OCI-LY7 (cell line): ENCODE data around the gene MYO18B.

Experiments
- EZH2phosphoT487 ChIP-seq: fragments of 200-600 bp; sonication (generic); IDR thresholded peaks from 2 replicates; pipeline ENCODE4 v1.6.1; 2018; ENCODE audit warnings: low read depth, borderline replicate concordance, mild to moderate bottlenecking, mixed run types, antibody characterized with exemption, low read length, moderate library complexity, mixed read lengths
- TF ChIP-seq, protein P1 (sequence below): fragments of 200-600 bp; sonication (generic); conservative IDR thresholded peaks from 2 replicates; pipeline ENCODE4 v1.5.1; 2014; ENCODE audit warnings: mild to moderate bottlenecking, antibody characterized with exemption, low read length, moderate library complexity, mixed read lengths

DNA sequence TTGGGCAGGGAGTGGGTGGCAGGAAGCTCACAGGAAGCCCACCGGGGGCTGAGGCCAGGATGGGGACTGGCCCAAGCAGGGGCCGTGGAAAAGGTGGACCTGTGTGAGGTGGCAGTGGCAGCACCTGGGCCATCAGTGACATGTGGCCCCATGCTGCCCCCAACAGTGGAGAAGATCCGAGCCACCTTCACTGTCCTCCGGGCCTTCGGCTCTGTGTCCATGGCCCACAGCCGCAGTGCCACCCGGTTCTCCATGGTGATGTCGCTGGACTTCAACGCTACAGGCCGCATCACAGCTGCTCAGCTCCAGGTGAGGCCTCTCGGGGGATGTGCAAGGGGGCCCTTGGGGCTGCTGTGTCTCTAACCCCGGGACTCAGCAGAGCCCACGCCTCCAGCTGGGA lies 37.9 kb downstream of the MYO18B start:
- TF ChIP-seq, protein P1, sequence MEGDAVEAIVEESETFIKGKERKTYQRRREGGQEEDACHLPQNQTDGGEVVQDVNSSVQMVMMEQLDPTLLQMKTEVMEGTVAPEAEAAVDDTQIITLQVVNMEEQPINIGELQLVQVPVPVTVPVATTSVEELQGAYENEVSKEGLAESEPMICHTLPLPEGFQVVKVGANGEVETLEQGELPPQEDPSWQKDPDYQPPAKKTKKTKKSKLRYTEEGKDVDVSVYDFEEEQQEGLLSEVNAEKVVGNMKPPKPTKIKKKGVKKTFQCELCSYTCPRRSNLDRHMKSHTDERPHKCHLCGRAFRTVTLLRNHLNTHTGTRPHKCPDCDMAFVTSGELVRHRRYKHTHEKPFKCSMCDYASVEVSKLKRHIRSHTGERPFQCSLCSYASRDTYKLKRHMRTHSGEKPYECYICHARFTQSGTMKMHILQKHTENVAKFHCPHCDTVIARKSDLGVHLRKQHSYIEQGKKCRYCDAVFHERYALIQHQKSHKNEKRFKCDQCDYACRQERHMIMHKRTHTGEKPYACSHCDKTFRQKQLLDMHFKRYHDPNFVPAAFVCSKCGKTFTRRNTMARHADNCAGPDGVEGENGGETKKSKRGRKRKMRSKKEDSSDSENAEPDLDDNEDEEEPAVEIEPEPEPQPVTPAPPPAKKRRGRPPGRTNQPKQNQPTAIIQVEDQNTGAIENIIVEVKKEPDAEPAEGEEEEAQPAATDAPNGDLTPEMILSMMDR = no peak
- TF ChIP-seq EZH2phosphoT487 = no peak
